MM.1S (cell line): ENCODE results near the gene ATG12.

ENCODE experiments used
- DNase-seq: peaks from one replicate; pipeline ENCODE4 v3.0.0-alpha.2; 2015
- H2AFZ ChIP-seq: fragments of 300-600 bp; sonication (generic); 2 replicates; pipeline ENCODE4 v1.6.0; 2016; ENCODE audit warnings: antibody characterized with exemption, low read length
- H3F3A ChIP-seq: fragments of 300-600 bp; sonication (generic); 2 replicates; pipeline ENCODE4 v1.6.1; 2016; ENCODE audit warnings: mild to moderate bottlenecking, antibody characterized with exemption, low read length, moderate library complexity, mixed read lengths; ENCODE audit not compliant: insufficient read depth
- H3K27ac ChIP-seq: fragments of 300-600 bp; sonication (generic); 2 replicates; pipeline ENCODE4 v1.5.1; 2016; ENCODE audit warnings: mild to moderate bottlenecking, low read length
- H3K27me3 ChIP-seq: fragments of 300-600 bp; sonication (generic); replicated peaks from 2 replicates; pipeline ENCODE4 v1.6.0; 2016; ENCODE audit warnings: low read length; ENCODE audit not compliant: insufficient read depth
- H3K36me3 ChIP-seq: fragments of 300-600 bp; sonication (generic); replicated peaks from 2 replicates; pipeline ENCODE4 v1.6.1; 2016; ENCODE audit warnings: mild to moderate bottlenecking, low read length, mixed read lengths; ENCODE audit not compliant: insufficient read depth
- H3K4me1 ChIP-seq: fragments of 300-600 bp; sonication (generic); 2 replicates; pipeline ENCODE4 v1.6.1; 2016; ENCODE audit warnings: low read length, mixed read lengths
- H3K4me2 ChIP-seq: fragments of 300-600 bp; sonication (generic); 2 replicates; pipeline ENCODE4 v1.6.0; 2016; ENCODE audit warnings: low read depth, low read length
- H3K4me3 ChIP-seq: fragments of 300-600 bp; sonication (generic); 2 replicates; pipeline ENCODE4 v1.5.1; 2016; ENCODE audit warnings: low read length, mixed read lengths
- H3K79me2 ChIP-seq: fragments of 300-600 bp; sonication (generic); 2 replicates; pipeline ENCODE4 v1.6.1; 2016; ENCODE audit warnings: mixed run types, low read length, mixed read lengths
- H3K9ac ChIP-seq: fragments of 300-600 bp; sonication (generic); 2 replicates; pipeline ENCODE4 v1.6.1; 2016; ENCODE audit warnings: low read length, mixed read lengths
- H3K9me2 ChIP-seq: fragments of 300-600 bp; sonication (generic); replicated peaks from 2 replicates; pipeline ENCODE4 v1.6.1; 2016; ENCODE audit warnings: mild to moderate bottlenecking, low read length, mixed read lengths; ENCODE audit not compliant: insufficient read depth
- H3K9me3 ChIP-seq: fragments of 300-600 bp; sonication (generic); replicated peaks from 2 replicates; pipeline ENCODE4 v1.6.1; 2016; ENCODE audit warnings: mild to moderate bottlenecking, low read length, mixed read lengths; ENCODE audit not compliant: insufficient read depth
- H4K20me1 ChIP-seq: fragments of 300-600 bp; sonication (generic); 2 replicates; pipeline ENCODE4 v1.6.1; 2016; ENCODE audit warnings: mild to moderate bottlenecking, low read length, moderate library complexity, mixed read lengths; ENCODE audit not compliant: insufficient read depth
- CTCF ChIP-seq: fragments of 300-600 bp; sonication (generic); IDR thresholded peaks from 2 replicates; pipeline ENCODE4 v1.5.1; 2016; ENCODE audit warnings: antibody characterized with exemption, low read length, mixed read lengths
- EZH2 ChIP-seq: fragments of 300-600 bp; sonication (generic); optimal IDR thresholded peaks from 2 replicates; pipeline ENCODE3; 2017; ENCODE audit warnings: low read depth, mild to moderate bottlenecking, antibody characterized with exemption, low read length, mixed read lengths
- EZH2phosphoT487 ChIP-seq: fragments of 300-600 bp; sonication (generic); IDR thresholded peaks from 2 replicates; pipeline ENCODE4 v1.6.1; 2018; ENCODE audit warnings: antibody characterized with exemption, low read length

ATG12 gene

DNA sequence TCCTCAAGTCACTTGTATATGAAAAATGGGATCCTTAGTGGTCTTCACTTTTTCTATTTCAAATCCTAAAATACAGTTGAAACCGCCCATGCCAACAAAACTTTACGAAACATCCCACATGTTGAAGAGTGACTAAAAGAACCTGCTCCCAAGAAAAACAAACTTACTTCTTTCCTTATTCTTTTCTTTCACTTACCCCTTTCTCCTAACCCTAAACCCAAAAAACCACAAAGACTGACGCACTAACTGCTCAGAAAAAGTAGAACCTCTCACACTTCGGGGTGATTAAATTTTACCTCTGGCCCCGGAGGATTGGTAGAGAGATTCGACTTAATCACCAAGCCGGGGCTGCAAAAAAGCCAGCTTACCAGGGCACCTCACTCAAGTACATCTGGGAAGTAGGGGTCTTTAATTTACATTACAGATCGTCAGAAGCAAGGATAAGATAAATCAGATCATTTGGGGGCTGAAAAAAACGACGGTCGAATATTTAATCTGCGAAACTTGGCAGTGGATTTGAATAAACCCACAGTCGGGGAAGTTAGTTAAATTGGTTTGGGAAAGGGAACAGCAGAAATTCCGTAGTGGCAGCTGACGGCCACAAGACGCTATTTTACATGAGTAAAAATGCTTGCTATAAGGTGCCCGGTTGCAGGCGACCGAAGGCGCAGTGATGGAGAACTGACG lies 26.2 kb downstream of the ATG12 start:
- no peaks in the 10 kb centered on the region for H3K4me1 ChIP-seq
- no peaks in the 10 kb centered on the region for H3K36me3 ChIP-seq
- no peak overlapping the region for H2AFZ ChIP-seq
- H3K79me2 ChIP-seq: no peaks in the 10 kb centered on the region
- H4K20me1 ChIP-seq: no peaks in the 10 kb centered on the region
- no peaks in the 10 kb centered on the region for H3K9me2 ChIP-seq
- TF ChIP-seq EZH2phosphoT487 (no peak), EZH2 (no peak), CTCF (no peak)
- H3K27me3 ChIP-seq: no peaks in the 10 kb centered on the region
- no peak for DNase-seq
- H3K4me3 ChIP-seq: no peak overlapping the region
- no peaks in the 10 kb centered on the region for H3K9me3 ChIP-seq
- H3K4me2 ChIP-seq: no peak overlapping the region
- no peaks in the 10 kb centered on the region for H3F3A ChIP-seq
- no peak overlapping the region for H3K27ac ChIP-seq
- no peak overlapping the region for H3K9ac ChIP-seq

DNA sequence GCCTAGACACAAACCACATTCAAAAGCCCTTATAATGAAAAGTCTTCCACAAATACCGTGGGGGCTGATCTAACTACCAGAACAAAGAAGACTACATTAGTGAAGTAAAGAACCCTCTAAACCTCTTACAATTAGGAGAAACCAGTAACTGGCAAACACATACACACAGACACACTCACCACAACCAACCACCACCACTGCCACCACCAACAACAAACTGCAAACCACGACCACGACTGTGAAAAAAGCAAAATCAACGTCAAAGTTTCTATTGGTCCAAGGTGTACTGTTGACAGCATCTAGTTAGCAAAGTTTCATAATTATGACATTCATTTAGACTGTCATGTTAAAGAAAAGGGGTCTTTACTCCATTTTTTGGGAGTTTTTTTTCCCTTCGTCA lies 27.6 kb downstream of the ATG12 start:
- Histone ChIP-seq H3K79me2 (no peaks in the 10 kb centered on the region), H3K9ac (no peak overlapping the region), H3K9me2 (no peaks in the 10 kb centered on the region), H3K27me3 (no peaks in the 10 kb centered on the region), H4K20me1 (no peaks in the 10 kb centered on the region), H3K36me3 (no peaks in the 10 kb centered on the region), H2AFZ (no peak overlapping the region), H3F3A (no peaks in the 10 kb centered on the region), H3K4me2 (no peak overlapping the region), H3K4me1 (no peaks in the 10 kb centered on the region), H3K27ac (no peak overlapping the region), H3K4me3 (no peak overlapping the region), H3K9me3 (no peaks in the 10 kb centered on the region)
- DNase-seq: no peak
- TF ChIP-seq EZH2 (no peak), EZH2phosphoT487 (no peak), CTCF (no peak)

GRCh38 chr5:115812372-115812771 lies 29.0 kb downstream of the ATG12 start:
- H2AFZ ChIP-seq: no peak overlapping the region
- no peaks in the 10 kb centered on the region for H3K79me2 ChIP-seq
- no peak for DNase-seq
- no peaks in the 10 kb centered on the region for H3K9me3 ChIP-seq
- no peak overlapping the region for H3K4me3 ChIP-seq
- no peak overlapping the region for H3K4me2 ChIP-seq
- H4K20me1 ChIP-seq: no peaks in the 10 kb centered on the region
- no peaks in the 10 kb centered on the region for H3K27me3 ChIP-seq
- no peaks in the 10 kb centered on the region for H3F3A ChIP-seq
- H3K36me3 ChIP-seq: no peaks in the 10 kb centered on the region
- H3K4me1 ChIP-seq: no peaks in the 10 kb centered on the region
- no peak overlapping the region for H3K27ac ChIP-seq
- no peak overlapping the region for H3K9ac ChIP-seq
- no peak for TF ChIP-seq CTCF
- TF ChIP-seq EZH2: no peak
- no peak for TF ChIP-seq EZH2phosphoT487
- H3K9me2 ChIP-seq: no peaks in the 10 kb centered on the region
